GM18907 (cell line): ENCODE results near the gene MACROD2.
"Not testable (repeated sequence)": the region's sequence is repeated elsewhere in the genome, so short reads cannot be mapped to it uniquely, and the experiment has no call there.

Experiments
- ATAC-seq: cut with Tn5 transposase; IDR thresholded peaks from one replicate; pipeline ENCODE4 v1.9.1; 2021; ENCODE audit warnings: mild to moderate bottlenecking, moderate library complexity; ENCODE audit not compliant: unreplicated experiment

Gene MACROD2

GRCh38 chr20:15930311-15931305 is 1935.3 kb downstream of the MACROD2 start:
- ATAC-seq = no peak

- ATAC-seq = no peak
These were observed 1936.6 kb downstream of the MACROD2 start for GRCh38 chr20:15931897-15932296.

- peak; percentile 84 for ATAC-seq
These were observed 1941.9 kb downstream of the MACROD2 start for GRCh38 chr20:15937179-15937578.

- ATAC-seq = no peak
These were observed 1943.5 kb downstream of the MACROD2 start for GRCh38 chr20:15938847-15939246.

GRCh38 chr20:15940127-15940526 is 1944.8 kb downstream of the MACROD2 start:
- ATAC-seq = no peak

GRCh38 chr20:15942130-15942529 is 1946.8 kb downstream of the MACROD2 start:
- no peak for ATAC-seq

- ATAC-seq = no peak
These were observed 1950.0 kb downstream of the MACROD2 start for GRCh38 chr20:15945289-15945688.

- ATAC-seq = no peak
These were observed 1954.1 kb downstream of the MACROD2 start for GRCh38 chr20:15949391-15949790.

GRCh38 chr20:15951658-15952057 is 1956.3 kb downstream of the MACROD2 start:
- ATAC-seq = no peak

- no peak for ATAC-seq
These were observed 1962.8 kb downstream of the MACROD2 start for GRCh38 chr20:15958142-15958541.

GRCh38 chr20:15965165-15965564 is 1969.8 kb downstream of the MACROD2 start:
- ATAC-seq = no peak

- ATAC-seq = no peak
These were observed 1972.0 kb downstream of the MACROD2 start for GRCh38 chr20:15967334-15967733.

- ATAC-seq = no peak
These were observed 1980.9 kb downstream of the MACROD2 start for GRCh38 chr20:15976047-15976736.

- no peak for ATAC-seq
These were observed 1981.7 kb downstream of the MACROD2 start for GRCh38 chr20:15977026-15977425.

GRCh38 chr20:15977758-15978157 is 1982.4 kb downstream of the MACROD2 start:
- no peak for ATAC-seq

GRCh38 chr20:15985494-15986368 is 1990.4 kb downstream of the MACROD2 start:
- not testable (repeated sequence) for ATAC-seq

GRCh38 chr20:15986690-15987089 is 1991.4 kb downstream of the MACROD2 start:
- ATAC-seq = peak; percentile 96

GRCh38 chr20:15991279-15991678 is 1996.0 kb downstream of the MACROD2 start:
- ATAC-seq = no peak

GRCh38 chr20:15992564-15992963 is 1997.2 kb downstream of the MACROD2 start:
- ATAC-seq = no peak

- no peak for ATAC-seq
These were observed 2004.8 kb downstream of the MACROD2 start for GRCh38 chr20:16000112-16000511.

GRCh38 chr20:16001286-16001685 is 2006.0 kb downstream of the MACROD2 start:
- ATAC-seq = no peak
